Ishikawa (cell line): ENCODE results near the gene MIF.

Source experiments
- CEBPB ChIP-seq: IDR thresholded peaks from 2 replicates; pipeline ENCODE4 v1.6.1; 2012
- CREB1 ChIP-seq: IDR thresholded peaks from 2 replicates; pipeline ENCODE4 v1.6.1; 2012; ENCODE audit warnings: low read depth
- EGR1 ChIP-seq: IDR thresholded peaks from 2 replicates; pipeline ENCODE4 v1.6.1; 2012
- EP300 ChIP-seq: IDR thresholded peaks from 2 replicates; pipeline ENCODE4 v1.6.1; 2012; ENCODE audit warnings: borderline replicate concordance
- FOXM1 ChIP-seq: IDR thresholded peaks from 2 replicates; pipeline ENCODE4 v1.6.1; 2012; ENCODE audit warnings: low read depth, borderline replicate concordance
- MAX ChIP-seq: IDR thresholded peaks from 2 replicates; pipeline ENCODE4 v1.6.1; 2012
- RAD21 ChIP-seq: IDR thresholded peaks from 2 replicates; pipeline ENCODE4 v1.6.1; 2012; ENCODE audit warnings: low read depth
- REST ChIP-seq: IDR thresholded peaks from 2 replicates; pipeline ENCODE4 v1.6.1; 2012; ENCODE audit warnings: low read depth, mild to moderate bottlenecking
- TCF12 ChIP-seq: IDR thresholded peaks from 2 replicates; pipeline ENCODE4 v1.6.1; 2012; ENCODE audit warnings: low read depth
- TEAD4 ChIP-seq: IDR thresholded peaks from 2 replicates; pipeline ENCODE4 v1.6.1; 2012
- USF1 ChIP-seq: IDR thresholded peaks from 2 replicates; pipeline ENCODE4 v1.6.1; 2012
- ZBTB7A ChIP-seq: IDR thresholded peaks from 2 replicates; pipeline ENCODE4 v1.6.1; 2012; ENCODE audit warnings: low read depth

- no peak for TF ChIP-seq REST
- TF ChIP-seq RAD21, result no peak
- no peak for TF ChIP-seq MAX
- no peak for TF ChIP-seq TEAD4
- TF ChIP-seq CREB1, result no peak
- TF ChIP-seq EP300, result no peak
- TF ChIP-seq ZBTB7A, result no peak
- TF ChIP-seq FOXM1, result no peak
- no peak for TF ChIP-seq EGR1
- TF ChIP-seq CEBPB, result no peak
- TF ChIP-seq USF1, result no peak
- no peak for TF ChIP-seq TCF12
Measured at GRCh38 chr22:23939017-23939357, 44.8 kb downstream of the MIF start.
